DOHH2 (cell line): ENCODE measurements around the gene BRIP1.

ENCODE experiments used
- H3F3A ChIP-seq: fragments of 200-600 bp; sonication (generic), shearing (Covaris generic); 2 replicates; pipeline ENCODE4 v1.6.0; 2016; ENCODE audit warnings: antibody characterized with exemption, mild to moderate bottlenecking; ENCODE audit not compliant: control insufficient read depth, insufficient read depth
- H3K27ac ChIP-seq: fragments of 200-600 bp; sonication (generic); 2 replicates; pipeline ENCODE4 v1.5.1; 2014; ENCODE audit warnings: low read depth, mild to moderate bottlenecking, low read length, moderate library complexity
- H3K27me3 ChIP-seq: fragments of 200-600 bp; sonication (generic); 2 replicates; pipeline ENCODE4 v1.6.1; 2014; ENCODE audit warnings: mild to moderate bottlenecking, low read length, mixed read lengths; ENCODE audit not compliant: control insufficient read depth
- H3K36me3 ChIP-seq: fragments of 200-600 bp; sonication (generic); 2 replicates; pipeline ENCODE4 v1.6.1; 2014; ENCODE audit warnings: mild to moderate bottlenecking, low read length, moderate library complexity, mixed read lengths; ENCODE audit not compliant: control insufficient read depth
- H3K4me1 ChIP-seq: fragments of 200-600 bp; sonication (generic); 2 replicates; pipeline ENCODE4 v1.6.1; 2014; ENCODE audit warnings: mild to moderate bottlenecking, low read length, mixed read lengths; ENCODE audit not compliant: control insufficient read depth
- H3K4me2 ChIP-seq: fragments of 200-600 bp; sonication (generic); 2 replicates; pipeline ENCODE4 v1.6.0; 2014; ENCODE audit warnings: mild to moderate bottlenecking, low read length, moderate library complexity
- H3K4me3 ChIP-seq: fragments of 200-600 bp; sonication (generic); 2 replicates; pipeline ENCODE4 v1.5.1; 2014; ENCODE audit warnings: mild to moderate bottlenecking, low read length, mixed read lengths
- H3K79me2 ChIP-seq: fragments of 200-600 bp; sonication (generic); 2 replicates; pipeline ENCODE4 v1.6.1; 2014; ENCODE audit warnings: mild to moderate bottlenecking, low read length, mixed read lengths; ENCODE audit not compliant: control insufficient read depth
- H3K9me2 ChIP-seq: fragments of 200-600 bp; sonication (generic); replicated peaks from 2 replicates; pipeline ENCODE4 v1.6.1; 2014; ENCODE audit warnings: mild to moderate bottlenecking, low read length, mixed read lengths; ENCODE audit not compliant: control insufficient read depth
- H3K9me3 ChIP-seq: fragments of 200-600 bp; sonication (generic); 2 replicates; pipeline ENCODE4 v1.6.1; 2014; ENCODE audit warnings: antibody characterized with exemption, low read length, mixed read lengths; ENCODE audit not compliant: control insufficient read depth, insufficient read depth
- H4K20me1 ChIP-seq: fragments of 200-600 bp; sonication (generic); 2 replicates; pipeline ENCODE4 v1.6.0; 2014; ENCODE audit warnings: low read depth, mild to moderate bottlenecking, antibody characterized with exemption, low read length, moderate library complexity; ENCODE audit not compliant: control insufficient read depth, insufficient read depth
- EZH2phosphoT487 ChIP-seq: fragments of 200-600 bp; sonication (generic); IDR thresholded peaks from 2 replicates; pipeline ENCODE4 v1.6.1; 2017; ENCODE audit warnings: borderline replicate concordance, mild to moderate bottlenecking, antibody characterized with exemption, low read length, moderate library complexity, mixed read lengths
- TF ChIP-seq, protein P1 (sequence below): fragments of 200-600 bp; sonication (generic); IDR thresholded peaks from one replicate; pipeline ENCODE4 v1.5.1; 2014; ENCODE audit warnings: antibody characterized with exemption, mild to moderate bottlenecking, low read depth, low read length; ENCODE audit not compliant: poor library complexity, severe bottlenecking

Gene BRIP1

DNA sequence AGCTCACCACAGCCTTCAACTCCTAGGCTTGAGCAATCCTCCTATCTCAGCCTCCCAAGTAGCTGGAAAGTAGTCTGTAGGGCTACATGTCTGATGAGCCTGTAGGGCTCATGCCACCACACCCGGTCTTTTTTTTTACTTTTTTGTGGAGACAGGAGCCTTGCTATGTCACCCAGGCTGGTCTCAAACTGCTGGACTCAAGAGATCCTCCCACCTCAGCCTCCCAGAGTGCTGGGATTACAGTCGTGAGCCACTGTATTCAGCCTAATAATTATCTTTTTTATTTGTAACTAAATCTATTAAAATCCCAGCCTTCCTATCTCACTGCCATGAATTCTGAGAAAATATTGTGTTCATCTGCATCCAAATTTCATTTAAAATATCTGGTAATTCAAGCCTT lies 15.1 kb downstream of the BRIP1 start:
- peaks cover 9% of the 10 kb centered on the region; the same call in 1 of the 2 replicates for H3F3A ChIP-seq
- peaks cover 37% of the 10 kb centered on the region for H3K79me2 ChIP-seq

DNA sequence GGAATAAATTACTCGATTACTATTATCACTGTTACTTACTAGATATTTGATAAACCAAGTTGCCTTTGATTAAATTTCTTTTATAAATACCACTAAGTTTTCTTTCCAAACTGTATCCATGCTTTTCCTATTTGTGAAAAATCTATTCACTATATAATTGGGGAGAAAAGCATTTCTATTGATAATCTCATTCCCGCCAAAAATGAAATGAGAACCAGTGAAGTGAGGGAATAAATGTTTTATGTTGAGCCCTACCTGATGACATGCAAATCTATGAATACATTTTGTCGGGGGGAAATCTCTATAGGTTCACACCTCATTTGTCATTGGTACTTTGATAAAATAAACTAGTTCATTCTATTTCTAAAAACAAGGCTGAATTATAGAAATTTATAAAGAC lies 15.7 kb downstream of the BRIP1 start:
- Histone ChIP-seq H3K4me3 (no peak overlapping the region), H3K9me2 (no peaks in the 10 kb centered on the region), H3K9me3 (no peaks in the 10 kb centered on the region), H3K4me1 (no peaks in the 10 kb centered on the region), H3K79me2 (peaks cover 32% of the 10 kb centered on the region), H4K20me1 (no peaks in the 10 kb centered on the region), H3F3A (peaks cover 9% of the 10 kb centered on the region; the same call in 1 of the 2 replicates), H3K27me3 (no peaks in the 10 kb centered on the region), H3K27ac (no peak overlapping the region), H3K4me2 (no peak overlapping the region), H3K36me3 (peaks cover 91% of the 10 kb centered on the region)
- TF ChIP-seq, protein P1, sequence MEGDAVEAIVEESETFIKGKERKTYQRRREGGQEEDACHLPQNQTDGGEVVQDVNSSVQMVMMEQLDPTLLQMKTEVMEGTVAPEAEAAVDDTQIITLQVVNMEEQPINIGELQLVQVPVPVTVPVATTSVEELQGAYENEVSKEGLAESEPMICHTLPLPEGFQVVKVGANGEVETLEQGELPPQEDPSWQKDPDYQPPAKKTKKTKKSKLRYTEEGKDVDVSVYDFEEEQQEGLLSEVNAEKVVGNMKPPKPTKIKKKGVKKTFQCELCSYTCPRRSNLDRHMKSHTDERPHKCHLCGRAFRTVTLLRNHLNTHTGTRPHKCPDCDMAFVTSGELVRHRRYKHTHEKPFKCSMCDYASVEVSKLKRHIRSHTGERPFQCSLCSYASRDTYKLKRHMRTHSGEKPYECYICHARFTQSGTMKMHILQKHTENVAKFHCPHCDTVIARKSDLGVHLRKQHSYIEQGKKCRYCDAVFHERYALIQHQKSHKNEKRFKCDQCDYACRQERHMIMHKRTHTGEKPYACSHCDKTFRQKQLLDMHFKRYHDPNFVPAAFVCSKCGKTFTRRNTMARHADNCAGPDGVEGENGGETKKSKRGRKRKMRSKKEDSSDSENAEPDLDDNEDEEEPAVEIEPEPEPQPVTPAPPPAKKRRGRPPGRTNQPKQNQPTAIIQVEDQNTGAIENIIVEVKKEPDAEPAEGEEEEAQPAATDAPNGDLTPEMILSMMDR: no peak
- no peak for TF ChIP-seq EZH2phosphoT487

More for the DNA sequence above, 15.1 kb downstream of the BRIP1 start:
- TF ChIP-seq, protein P1: no peak
- TF ChIP-seq EZH2phosphoT487: no peak
- H3K36me3 ChIP-seq: peaks cover 91% of the 10 kb centered on the region
- no peaks in the 10 kb centered on the region for H4K20me1 ChIP-seq
- H3K9me3 ChIP-seq: no peaks in the 10 kb centered on the region
- H3K4me2 ChIP-seq: no peak overlapping the region
- H3K27ac ChIP-seq: no peak overlapping the region
- no peak overlapping the region for H3K4me3 ChIP-seq
- no peaks in the 10 kb centered on the region for H3K27me3 ChIP-seq
- no peaks in the 10 kb centered on the region for H3K4me1 ChIP-seq
- H3K9me2 ChIP-seq: no peaks in the 10 kb centered on the region

DNA sequence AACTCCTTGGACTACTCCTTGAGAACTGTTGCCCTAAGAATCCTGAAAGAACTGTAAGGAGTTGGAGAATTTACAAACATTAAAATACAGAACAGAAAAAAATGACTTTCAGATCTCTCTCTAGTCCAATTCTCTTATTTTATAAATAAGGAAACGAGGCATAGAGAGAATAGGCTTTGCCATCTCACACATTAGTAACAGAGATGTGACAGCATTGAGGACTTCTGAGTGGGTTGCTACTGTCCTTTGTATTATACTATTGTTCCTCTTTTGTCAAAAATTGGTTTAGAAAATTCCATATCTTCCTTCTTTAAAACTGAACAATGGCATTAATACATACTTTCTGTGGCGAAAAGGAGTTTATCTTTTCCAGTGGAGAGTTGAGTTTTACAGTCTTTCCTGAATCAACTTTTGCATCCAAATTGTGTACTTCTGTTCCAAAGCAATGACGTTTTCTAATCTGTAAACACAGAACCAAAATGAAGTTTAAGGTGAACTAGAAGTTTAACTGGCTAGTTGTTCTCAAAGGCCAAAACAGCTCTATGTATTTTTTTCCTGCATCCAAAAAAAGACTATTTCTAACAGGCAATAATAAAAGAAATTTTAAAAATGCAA lies 16.5 kb downstream of the BRIP1 start:
- H3K27ac ChIP-seq: no peak overlapping the region
- no peak for TF ChIP-seq EZH2phosphoT487
- TF ChIP-seq, protein P1: no peak
- no peaks in the 10 kb centered on the region for H3K9me3 ChIP-seq
- H3F3A ChIP-seq: peaks cover 9% of the 10 kb centered on the region; the same call in 1 of the 2 replicates
- H4K20me1 ChIP-seq: no peaks in the 10 kb centered on the region
- no peaks in the 10 kb centered on the region for H3K27me3 ChIP-seq
- no peak overlapping the region for H3K4me2 ChIP-seq
- peaks cover 88% of the 10 kb centered on the region for H3K36me3 ChIP-seq
- H3K4me3 ChIP-seq: no peak overlapping the region
- H3K4me1 ChIP-seq: no peaks in the 10 kb centered on the region
- H3K9me2 ChIP-seq: no peaks in the 10 kb centered on the region
- H3K79me2 ChIP-seq: peaks cover 24% of the 10 kb centered on the region
